Mucosa of rectum (tissue), 2 donors: ENCODE data around the gene SEMA6D.

Source experiments
- H3K27ac ChIP-seq, 2 donors: one replicate each; pipeline ENCODE4 v1.7.0; 2013; ENCODE audit warnings: inconsistent platforms in 2 of 2, low read depth in 2 of 2, low read length in 2 of 2
- H3K27me3 ChIP-seq, 2 donors: one replicate each; pipeline ENCODE4 v1.7.0; 2013; ENCODE audit warnings: low read length in 2 of 2; ENCODE audit not compliant: control insufficient read depth in 2 of 2, insufficient read depth in 2 of 2
- H3K36me3 ChIP-seq, 2 donors: one replicate each; pipeline ENCODE4 v1.7.0; 2013; ENCODE audit warnings: low read length in 2 of 2; ENCODE audit not compliant: control insufficient read depth in 2 of 2, insufficient read depth in 2 of 2
- H3K4me1 ChIP-seq, 2 donors: one replicate each; pipeline ENCODE4 v1.7.0; 2013; ENCODE audit warnings: low read length in 2 of 2, mild to moderate bottlenecking in 1 of 2; ENCODE audit not compliant: control insufficient read depth in 2 of 2, insufficient read depth in 2 of 2
- H3K4me3 ChIP-seq, 2 donors: one replicate each; pipeline ENCODE4 v1.7.0; 2013; ENCODE audit warnings: low read length in 2 of 2
- H3K9ac ChIP-seq, 2 donors: one replicate each; pipeline ENCODE4 v1.7.0; 2013; ENCODE audit warnings: low read length in 2 of 2, low read depth in 1 of 2, mild to moderate bottlenecking in 1 of 2
- H3K9me3 ChIP-seq, 2 donors: one replicate each; pipeline ENCODE4 v1.7.0; 2013; ENCODE audit warnings: low read length in 2 of 2; ENCODE audit not compliant: control insufficient read depth in 2 of 2
- donor health status: healthy.
- donor health status: Normal muscosa, but diverticular disease.

Gene SEMA6D

DNA sequence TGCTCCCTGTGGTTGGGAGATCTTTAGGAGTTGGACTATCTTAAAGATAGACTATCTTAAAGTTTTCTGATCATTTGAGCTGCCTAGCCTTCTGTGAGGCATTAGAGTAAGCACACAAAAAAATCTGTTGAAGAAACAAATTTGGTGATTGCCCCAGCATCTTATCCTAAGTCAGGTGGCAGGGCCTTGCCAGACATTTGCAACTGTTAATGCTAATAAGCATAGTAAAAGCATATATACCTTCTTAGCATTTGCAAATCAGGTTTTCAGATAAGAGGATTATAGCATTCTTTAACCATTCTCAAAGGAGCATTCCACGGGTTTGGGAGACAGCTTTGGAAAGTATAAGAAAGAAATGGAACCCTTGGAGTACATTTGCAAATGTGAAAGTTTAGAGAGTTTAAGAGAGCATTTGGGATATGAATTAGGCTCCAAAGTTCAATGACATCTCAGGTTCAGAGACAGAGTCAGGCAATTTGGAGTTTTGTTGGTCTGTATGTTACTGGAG, 61.0 kb downstream of the SEMA6D start:
- Histone ChIP-seq H3K4me3 (no peak overlapping the region), H3K27me3 (no peaks in the 10 kb centered on the region), H3K27ac (no peak overlapping the region), H3K9me3 (no peaks in the 10 kb centered on the region), H3K4me1 (no peaks in the 10 kb centered on the region), H3K36me3 (no peaks in the 10 kb centered on the region), H3K9ac (no peak overlapping the region)

DNA sequence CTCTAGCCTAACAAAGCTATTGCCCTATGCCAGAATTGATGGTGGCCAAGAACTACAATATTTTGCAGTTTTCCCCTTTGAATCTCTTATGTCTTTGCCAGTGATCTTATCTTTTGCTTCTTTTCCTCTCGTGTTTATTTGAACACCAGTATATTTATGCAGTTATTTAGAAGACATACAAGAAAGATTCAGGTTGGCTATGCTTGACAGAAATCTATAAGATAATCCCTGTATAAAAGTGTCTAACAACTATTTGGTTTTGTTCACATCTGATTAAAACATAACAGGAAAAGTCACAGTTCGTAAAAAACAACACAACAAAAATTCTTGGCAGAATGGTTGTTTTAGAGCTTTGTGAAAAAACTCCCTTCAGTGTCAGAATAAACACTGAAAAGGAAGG, 63.7 kb downstream of the SEMA6D start:
- Histone ChIP-seq H3K27ac (no peak overlapping the region), H3K9ac (no peak overlapping the region), H3K27me3 (no peaks in the 10 kb centered on the region), H3K4me3 (no peak overlapping the region), H3K9me3 (no peaks in the 10 kb centered on the region), H3K4me1 (no peaks in the 10 kb centered on the region), H3K36me3 (no peaks in the 10 kb centered on the region)

DNA sequence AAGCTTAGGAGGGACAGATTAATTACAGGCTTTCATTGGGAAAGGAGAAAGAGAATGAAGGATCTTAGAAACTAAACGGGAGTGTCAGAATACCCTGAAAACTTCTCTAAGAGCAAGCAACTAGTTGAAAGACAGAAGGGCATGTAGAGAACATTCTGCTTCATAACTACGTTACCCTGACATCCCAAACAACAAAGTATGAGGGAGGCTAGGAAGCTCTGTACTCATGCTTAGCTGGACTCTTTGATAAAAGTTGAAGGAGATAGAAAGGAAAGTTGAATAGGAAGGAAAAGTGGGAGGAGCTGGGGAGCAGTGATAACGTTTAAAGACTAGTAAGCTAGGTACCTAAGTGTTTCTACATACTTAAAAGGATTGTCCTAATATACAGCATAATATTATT, 64.2 kb downstream of the SEMA6D start:
- no peaks in the 10 kb centered on the region for H3K36me3 ChIP-seq
- H3K9ac ChIP-seq, result no peak overlapping the region
- no peaks in the 10 kb centered on the region for H3K9me3 ChIP-seq
- no peaks in the 10 kb centered on the region for H3K4me1 ChIP-seq
- no peak overlapping the region for H3K27ac ChIP-seq
- no peak overlapping the region for H3K4me3 ChIP-seq
- no peaks in the 10 kb centered on the region for H3K27me3 ChIP-seq

DNA sequence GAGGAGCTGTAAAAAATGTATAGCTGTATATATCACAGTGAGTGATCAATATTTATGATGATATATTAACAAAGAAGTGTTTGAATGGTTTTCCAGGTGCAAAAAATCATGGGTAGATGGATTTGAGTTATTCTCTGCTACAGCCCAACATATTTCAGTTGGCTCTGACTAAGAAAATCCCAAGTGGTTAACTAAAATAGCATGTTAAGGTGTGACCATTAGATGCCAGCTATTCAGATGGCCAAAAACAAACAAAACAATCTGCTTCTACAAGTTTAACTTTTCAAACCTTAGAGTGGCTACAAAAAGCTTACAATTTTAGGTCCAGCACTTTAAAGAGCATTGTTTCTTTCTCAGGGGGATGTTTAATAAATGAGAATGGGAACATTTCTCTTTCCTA, 67.5 kb downstream of the SEMA6D start:
- Histone ChIP-seq H3K4me3 (no peak overlapping the region), H3K27ac (no peak overlapping the region), H3K4me1 (peaks cover 0 to 2% of the 10 kb centered on the region in 2 donors), H3K9me3 (no peaks in the 10 kb centered on the region), H3K27me3 (no peaks in the 10 kb centered on the region), H3K36me3 (no peaks in the 10 kb centered on the region), H3K9ac (no peak overlapping the region)

DNA sequence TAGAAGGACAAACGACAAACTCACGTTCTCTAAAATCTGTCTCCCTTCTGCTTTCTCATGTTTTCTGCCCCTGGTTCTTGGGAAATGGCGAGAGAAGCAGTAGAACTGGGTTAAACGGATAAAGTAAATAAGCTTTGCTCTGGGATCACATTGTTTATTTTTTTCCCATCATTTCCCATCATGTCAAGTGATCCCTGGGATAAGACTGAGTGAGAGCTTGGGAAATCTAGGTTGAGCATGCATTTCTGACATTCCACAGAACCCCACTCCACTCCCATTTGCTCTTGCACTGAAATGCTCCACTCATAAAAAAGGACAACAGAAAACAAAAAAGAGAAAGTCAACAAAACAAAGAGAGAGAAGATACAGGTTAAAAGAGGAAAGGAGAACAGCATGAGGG, 69.1 kb downstream of the SEMA6D start:
- Histone ChIP-seq H3K36me3 (no peaks in the 10 kb centered on the region), H3K27ac (no peak overlapping the region), H3K4me3 (no peak overlapping the region), H3K4me1 (peaks cover 0 to 2% of the 10 kb centered on the region in 2 donors), H3K9ac (no peak overlapping the region), H3K27me3 (no peaks in the 10 kb centered on the region), H3K9me3 (no peaks in the 10 kb centered on the region)

DNA sequence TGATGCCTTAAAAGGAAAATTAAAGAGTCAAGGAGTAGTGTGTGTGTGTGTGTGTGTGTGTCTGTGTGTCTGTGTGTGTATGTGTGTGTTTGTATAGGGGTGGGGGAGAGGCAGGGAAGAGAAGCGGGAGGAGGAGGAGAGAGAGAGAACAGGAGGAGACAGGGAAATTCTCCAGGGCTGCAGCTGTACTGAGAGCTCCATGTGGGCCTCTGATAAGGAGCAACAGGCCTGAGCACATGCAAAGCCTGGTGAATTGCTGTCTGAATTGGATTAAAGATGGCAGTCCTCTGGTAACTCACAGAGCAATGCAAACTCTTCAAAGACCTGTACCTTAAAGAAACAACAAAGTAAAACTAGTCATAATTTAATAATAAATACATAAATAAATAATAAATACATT, 70.6 kb downstream of the SEMA6D start:
- no peaks in the 10 kb centered on the region for H3K36me3 ChIP-seq
- no peak overlapping the region for H3K27ac ChIP-seq
- no peak overlapping the region for H3K9ac ChIP-seq
- no peaks in the 10 kb centered on the region for H3K27me3 ChIP-seq
- no peaks in the 10 kb centered on the region for H3K9me3 ChIP-seq
- H3K4me1 ChIP-seq, result peaks cover 0 to 2% of the 10 kb centered on the region in 2 donors
- H3K4me3 ChIP-seq, result no peak overlapping the region

DNA sequence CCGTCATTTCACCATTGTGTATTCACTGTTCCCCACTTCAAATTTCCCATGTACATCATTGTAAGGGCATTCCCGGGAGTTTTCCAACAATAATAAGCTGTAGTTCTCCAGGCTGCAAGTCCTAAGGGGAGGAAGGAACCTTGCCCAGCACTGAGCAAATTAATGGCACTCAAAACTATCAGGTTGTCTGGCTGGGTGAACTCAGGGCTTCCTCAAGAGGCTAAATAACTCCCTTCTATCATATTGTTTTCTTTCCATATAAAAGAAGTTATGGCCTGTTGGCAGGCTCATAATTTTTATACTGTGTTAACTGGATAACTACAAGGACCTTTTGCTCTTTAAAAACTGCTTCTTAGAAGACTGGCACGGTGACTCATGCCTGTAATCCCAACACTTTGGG, 71.4 kb downstream of the SEMA6D start:
- Histone ChIP-seq H3K9ac (no peak overlapping the region), H3K27ac (peak overlapping the region in 1 of 2 donors; percentile 12), H3K4me3 (no peak overlapping the region), H3K27me3 (no peaks in the 10 kb centered on the region), H3K9me3 (no peaks in the 10 kb centered on the region), H3K4me1 (peaks cover 0 to 2% of the 10 kb centered on the region in 2 donors), H3K36me3 (no peaks in the 10 kb centered on the region)

DNA sequence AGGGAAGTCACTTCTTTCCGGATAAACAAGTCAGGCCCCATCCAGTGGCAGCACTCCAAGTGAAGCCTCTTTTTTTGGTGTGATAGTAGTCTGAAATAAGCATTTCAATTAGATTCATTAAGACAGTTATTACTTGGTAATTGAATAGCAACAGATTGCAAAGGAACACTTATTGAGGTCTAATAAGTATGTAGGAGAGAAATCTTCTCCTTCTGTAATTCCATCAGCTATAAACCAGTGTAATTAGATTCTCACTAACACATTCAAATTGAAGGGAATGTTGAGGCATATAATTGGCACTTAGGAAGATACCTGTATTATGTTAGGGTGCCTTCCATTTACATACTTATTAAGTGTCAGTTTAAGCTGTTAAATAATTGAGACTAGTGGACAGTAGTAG, 73.9 kb downstream of the SEMA6D start:
- Histone ChIP-seq H3K36me3 (no peaks in the 10 kb centered on the region), H3K4me3 (no peak overlapping the region), H3K27me3 (no peaks in the 10 kb centered on the region)

DNA sequence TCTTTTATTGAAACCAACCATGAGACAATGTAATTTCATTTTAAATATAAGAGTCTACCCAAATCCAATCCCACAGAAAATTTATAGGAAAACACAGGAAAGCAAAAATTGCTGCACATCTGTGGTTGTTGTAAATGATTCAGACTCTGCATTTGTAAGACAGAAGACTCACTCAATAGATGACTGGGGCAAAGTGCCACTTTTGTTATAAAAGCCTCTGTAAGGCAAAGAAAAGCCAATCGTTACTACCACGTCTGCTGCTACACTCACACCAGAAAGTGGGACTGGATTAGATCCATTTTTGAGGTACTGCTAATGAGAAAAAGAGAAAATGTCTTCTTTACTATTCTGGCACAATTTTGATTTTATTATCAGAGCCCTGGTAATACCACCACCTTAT, 74.9 kb downstream of the SEMA6D start:
- no peak overlapping the region for H3K27ac ChIP-seq
- peaks cover 0 to 2% of the 10 kb centered on the region in 2 donors for H3K4me1 ChIP-seq
- no peaks in the 10 kb centered on the region for H3K27me3 ChIP-seq
- H3K9me3 ChIP-seq, result no peaks in the 10 kb centered on the region
- H3K36me3 ChIP-seq, result no peaks in the 10 kb centered on the region
- H3K4me3 ChIP-seq, result no peak overlapping the region
- no peak overlapping the region for H3K9ac ChIP-seq

More for the DNA sequence above, 73.9 kb downstream of the SEMA6D start:
- no peak overlapping the region for H3K9ac ChIP-seq
- no peak overlapping the region for H3K27ac ChIP-seq
- H3K4me1 ChIP-seq, result peaks cover 0 to 2% of the 10 kb centered on the region in 2 donors
- no peaks in the 10 kb centered on the region for H3K9me3 ChIP-seq

DNA sequence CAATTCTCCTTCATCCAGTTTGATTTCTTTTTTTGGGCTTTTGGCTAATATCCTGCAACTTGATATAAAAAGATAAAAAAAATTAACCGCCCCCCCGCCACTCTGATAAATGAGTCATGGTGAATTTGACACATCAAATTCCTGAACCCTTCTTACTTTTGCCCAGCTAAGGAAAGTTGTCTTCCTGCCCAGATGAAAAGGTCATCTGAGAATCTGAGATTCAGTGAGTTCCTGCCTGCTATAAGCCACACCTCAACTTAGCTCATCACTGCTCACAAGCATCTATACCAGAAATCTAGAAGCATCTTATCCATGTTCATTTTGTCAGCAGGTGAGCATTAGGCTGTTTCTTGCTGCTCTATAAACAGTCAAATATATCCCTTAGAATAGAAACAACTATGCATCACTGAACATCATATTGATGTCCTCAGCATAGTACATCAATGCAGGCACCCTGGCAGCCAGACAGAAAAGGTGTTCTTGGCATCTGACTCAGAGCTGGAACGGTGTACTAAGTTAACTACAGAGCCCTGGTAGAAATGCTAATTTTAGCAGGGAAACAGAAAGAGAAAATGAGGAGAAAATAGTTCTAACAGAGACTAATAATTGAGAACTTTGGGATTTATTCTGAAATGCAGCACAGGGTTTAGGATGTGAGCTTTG, 77.1 kb downstream of the SEMA6D start:
- no peaks in the 10 kb centered on the region for H3K9me3 ChIP-seq
- H3K27me3 ChIP-seq, result no peaks in the 10 kb centered on the region
- H3K4me1 ChIP-seq, result no peaks in the 10 kb centered on the region
- no peak overlapping the region for H3K4me3 ChIP-seq
- no peak overlapping the region for H3K9ac ChIP-seq
- H3K27ac ChIP-seq, result no peak overlapping the region
- H3K36me3 ChIP-seq, result no peaks in the 10 kb centered on the region
